Measurements from ENCODE around the gene MORN1. TPM values are rescaled to one million over a fixed set of nuclear protein-coding genes. Genes with fewer than 3 reads are reported as not detected.

The MORN1 gene
- total and polyA plus RNA-seq, 2 of the 8 experiments (the other 6 are each of a cell fraction or from before 2014, with no cell fraction given), result 5.0 to 9.1 TPM

GRCh38 chr1:2304282-2304681, 87.1 kb downstream of the MORN1 start:
- Histone ChIP-seq H3K23me2 (ENCODE audit: low read depth, low read length) (no peaks in the 10 kb centered on the region), H3K23ac (ENCODE audit: insufficient read length) (no peak overlapping the region), H3K79me1 (ENCODE audit: low read depth, low read length) (peaks cover 17% of the 10 kb centered on the region), H4K20me1 (replicated peaks in 1 of 2; ENCODE audit: control insufficient read depth in 1 of 2, insufficient read depth in 2 of 2, low read length in 2 of 2) (peaks cover 7 to 35% of the 10 kb centered on the region in 2 experiments), H3K9ac (replicated peaks in 1 of 4; ENCODE audit: extremely low read depth in 1 of 4, low read depth in 3 of 4, low read length in 3 of 4) (no peak overlapping the region; a peak in 1 of 7 replicates), H3K4me1 (replicated peaks in 1 of 4; ENCODE audit: control insufficient read depth in 3 of 4, insufficient read depth in 4 of 4, low read length in 3 of 4) (peaks cover 0 to 3% (median 0%) of the 10 kb centered on the region in 4 experiments; a peak in 3 of 7 replicates), H2AK5ac (ENCODE audit: low read depth, low read length) (no peak overlapping the region), H3K56ac (replicated peaks; ENCODE audit: insufficient read length, low read depth, low read length) (no peak overlapping the region), H3K79me2 (ENCODE audit: control insufficient read depth in 1 of 2, insufficient read depth in 2 of 2, low read length in 2 of 2) (peaks cover 0 to 34% of the 10 kb centered on the region in 2 experiments; a peak in 3 of 4 replicates), H3K4me2 (ENCODE audit: insufficient read depth in 1 of 2, low read depth in 2 of 2, low read length in 2 of 2) (no peak overlapping the region), H4K8ac (ENCODE audit: extremely low read depth, insufficient read depth, low read length) (no peak overlapping the region; the same call in 1 of the 2 replicates), H2BK5ac (ENCODE audit: low read depth, low read length) (no peak overlapping the region), H2BK120ac (replicated peaks; ENCODE audit: low read depth, low read length) (no peak overlapping the region), H3K14ac (ENCODE audit: insufficient read length) (no peak overlapping the region), H3K4ac (replicated peaks; ENCODE audit: insufficient read length, low read depth, low read length) (no peak overlapping the region), H3K36me3 (ENCODE audit: control insufficient read depth in 2 of 4, insufficient read depth in 4 of 4, low read length in 3 of 4) (peaks cover 6 to 47% (median 29%) of the 10 kb centered on the region in 4 experiments; a peak in 6 of 8 replicates), H4K5ac (ENCODE audit: insufficient read length, low read depth, low read length) (no peak overlapping the region), H2AFZ (ENCODE audit: low read length) (no peak overlapping the region), H2BK20ac (ENCODE audit: low read length) (no peak overlapping the region), H3K18ac (ENCODE audit: extremely low read depth, low read length) (no peak overlapping the region), H3K4me3 (ENCODE audit: extremely low read depth in 1 of 4, insufficient read depth in 2 of 4, low read depth in 3 of 4, low read length in 4 of 4) (no peak overlapping the region), H3K27me3 (replicated peaks in 1 of 4; ENCODE audit: control insufficient read depth in 3 of 4, extremely low read depth in 1 of 4, insufficient read depth in 3 of 4, low read length in 3 of 4) (no peaks in the 10 kb centered on the region), H4K91ac (replicated peaks; ENCODE audit: insufficient read length, low read length) (no peak overlapping the region), H2BK12ac (ENCODE audit: low read depth, low read length) (no peak overlapping the region), H2BK15ac (ENCODE audit: low read length) (no peak overlapping the region), H3K27ac (ENCODE audit: low read depth, low read length) (no peak overlapping the region), H3K9me3 (ENCODE audit: insufficient read depth in 2 of 2, low read depth in 1 of 2, low read length in 1 of 2) (no peaks in the 10 kb centered on the region)
- POLR2A ChIA-PET (ENCODE audit: partially characterized antibody), result interaction anchor here (0.8 to 1.8 kb wide), 6 partner anchors 8 to 77 kb away, joined by 3 to 5 read pairs (median 4); no protein-coding TSS in a partner anchor
- TF ChIP-seq KDM1A (IDR thresholded peaks at IDR 0.05; ENCODE audit: borderline replicate concordance, low read length) (no peak), MAX (IDR thresholded peaks at IDR 0.05) (no peak), ATF2 (IDR thresholded peaks at IDR 0.05; ENCODE audit: low read length) (no peak), RAD21 (IDR thresholded peaks at IDR 0.05 in 1 of 2, conservative IDR thresholded peaks at IDR 0.05 in 1 of 2; ENCODE audit: low read depth in 2 of 2, low read length in 2 of 2) (no peak), SP1 (IDR thresholded peaks at IDR 0.05; ENCODE audit: low read depth, low read length) (no peak), TBP (IDR thresholded peaks at IDR 0.05; ENCODE audit: low read depth, low read length) (no peak), EGR1 (IDR thresholded peaks at IDR 0.05; ENCODE audit: borderline replicate concordance, low read depth, low read length) (no peak), SUZ12 (IDR thresholded peaks at IDR 0.05; ENCODE audit: low read length) (no peak), RXRA (IDR thresholded peaks at IDR 0.05; ENCODE audit: insufficient read depth, low read depth, low read length) (no peak)
- FAIRE-seq (no peak), DNase-seq (ENCODE audit: low read depth in 1 of 2, low spot score in 2 of 2) (no peak)
- CTCF ChIA-PET (ENCODE audit: partially characterized antibody), result interaction anchor here (0.9 to 2.2 kb wide), 7 partner anchors 7 to 109 kb away, joined by 3 to 6 read pairs (median 3); partner anchors contain the start of gene FAAP20
- WGBS, 2 experiments (ENCODE audit: extremely low coverage in 1 of 2, insufficient coverage in 1 of 2, insufficient read length in 1 of 2, insufficient replicate concordance in 2 of 2, low coverage in 1 of 2, low lambda C conversion rate in 2 of 2, missing lambda C conversion rate in 1 of 2), result 91% methylated on average over 21 of the region's 22 CpGs; no CpG with 5 or more reads in 1 of the 2 experiments

Data from H1 (cell line).